Measurements from ENCODE around the gene TPSAB1. TPM values are rescaled to one million over a fixed set of nuclear protein-coding genes. Genes with fewer than 3 reads are reported as not detected.

Gene TPSAB1
- total RNA-seq, 1 experiment from 2014 or later, result not detected

GRCh38 chr16:1220098-1220728 lies 20.3 kb upstream of the TPSAB1 start:
- BruUV-seq (replicated peaks), result no TSS peak
- Mint-ChIP-seq H3K4me1 (ENCODE audit: low read depth, unreplicated experiment) (no peaks in the 10 kb centered on the region), H3K27ac (ENCODE audit: unreplicated experiment) (no peak overlapping the region), H3K27me3 (ENCODE audit: insufficient read depth, unreplicated experiment) (peaks cover 2% of the 10 kb centered on the region), H3K4me3 (ENCODE audit: unreplicated experiment) (no peak overlapping the region), H3K36me3 (ENCODE audit: insufficient read depth, unreplicated experiment) (no peaks in the 10 kb centered on the region), H3K9me3 (ENCODE audit: unreplicated experiment) (no peaks in the 10 kb centered on the region)
- Histone ChIP-seq H3K4me3 (ENCODE audit: low read depth, low read length) (no peak overlapping the region), H3K36me3 (ENCODE audit: control insufficient read depth, insufficient read depth, low read length) (no peaks in the 10 kb centered on the region), H3K27me3 (replicated peaks; ENCODE audit: control insufficient read depth, insufficient read depth, low read length) (no peaks in the 10 kb centered on the region), H3K4me1 (no peaks in the 10 kb centered on the region), H3K9me3 (no peaks in the 10 kb centered on the region)
- DNase-seq, result no peak
- POLR2A ChIA-PET, result no interaction called here
- intact Hi-C loops (cut with micrococcal nuclease; ENCODE audit: unreplicated experiment), result no loop called here
- CTCF ChIA-PET, result no interaction called here
- TF ChIP-seq CTCF (IDR thresholded peaks at IDR 0.05; ENCODE audit: insufficient read depth in 1 of 2, low read depth in 1 of 2, low read length in 1 of 2, severe bottlenecking in 1 of 2, unreplicated experiment in 1 of 2), result no peak

- TF ChIP-seq CTCF (IDR thresholded peaks at IDR 0.05; ENCODE audit: insufficient read depth in 1 of 2, low read depth in 1 of 2, low read length in 1 of 2, severe bottlenecking in 1 of 2, unreplicated experiment in 1 of 2), result no peak
- no TSS peak for BruUV-seq (replicated peaks)
- Mint-ChIP-seq H3K4me3 (ENCODE audit: unreplicated experiment) (no peak overlapping the region), H3K9me3 (ENCODE audit: unreplicated experiment) (no peaks in the 10 kb centered on the region), H3K4me1 (ENCODE audit: low read depth, unreplicated experiment) (no peaks in the 10 kb centered on the region), H3K27me3 (ENCODE audit: insufficient read depth, unreplicated experiment) (peaks cover 2% of the 10 kb centered on the region), H3K36me3 (ENCODE audit: insufficient read depth, unreplicated experiment) (no peaks in the 10 kb centered on the region), H3K27ac (ENCODE audit: unreplicated experiment) (no peak overlapping the region)
- ChIA-PET CTCF (no interaction called here), POLR2A (no interaction called here)
- Histone ChIP-seq H3K4me1 (no peaks in the 10 kb centered on the region), H3K36me3 (ENCODE audit: control insufficient read depth, insufficient read depth, low read length) (no peaks in the 10 kb centered on the region), H3K27me3 (replicated peaks; ENCODE audit: control insufficient read depth, insufficient read depth, low read length) (no peaks in the 10 kb centered on the region), H3K4me3 (ENCODE audit: low read depth, low read length) (no peak overlapping the region), H3K9me3 (no peaks in the 10 kb centered on the region)
- no peak for DNase-seq
- intact Hi-C loops (cut with micrococcal nuclease; ENCODE audit: unreplicated experiment), result no loop called here
Observed at GRCh38 chr16:1220841-1221627, 19.5 kb upstream of the TPSAB1 start.

DNA sequence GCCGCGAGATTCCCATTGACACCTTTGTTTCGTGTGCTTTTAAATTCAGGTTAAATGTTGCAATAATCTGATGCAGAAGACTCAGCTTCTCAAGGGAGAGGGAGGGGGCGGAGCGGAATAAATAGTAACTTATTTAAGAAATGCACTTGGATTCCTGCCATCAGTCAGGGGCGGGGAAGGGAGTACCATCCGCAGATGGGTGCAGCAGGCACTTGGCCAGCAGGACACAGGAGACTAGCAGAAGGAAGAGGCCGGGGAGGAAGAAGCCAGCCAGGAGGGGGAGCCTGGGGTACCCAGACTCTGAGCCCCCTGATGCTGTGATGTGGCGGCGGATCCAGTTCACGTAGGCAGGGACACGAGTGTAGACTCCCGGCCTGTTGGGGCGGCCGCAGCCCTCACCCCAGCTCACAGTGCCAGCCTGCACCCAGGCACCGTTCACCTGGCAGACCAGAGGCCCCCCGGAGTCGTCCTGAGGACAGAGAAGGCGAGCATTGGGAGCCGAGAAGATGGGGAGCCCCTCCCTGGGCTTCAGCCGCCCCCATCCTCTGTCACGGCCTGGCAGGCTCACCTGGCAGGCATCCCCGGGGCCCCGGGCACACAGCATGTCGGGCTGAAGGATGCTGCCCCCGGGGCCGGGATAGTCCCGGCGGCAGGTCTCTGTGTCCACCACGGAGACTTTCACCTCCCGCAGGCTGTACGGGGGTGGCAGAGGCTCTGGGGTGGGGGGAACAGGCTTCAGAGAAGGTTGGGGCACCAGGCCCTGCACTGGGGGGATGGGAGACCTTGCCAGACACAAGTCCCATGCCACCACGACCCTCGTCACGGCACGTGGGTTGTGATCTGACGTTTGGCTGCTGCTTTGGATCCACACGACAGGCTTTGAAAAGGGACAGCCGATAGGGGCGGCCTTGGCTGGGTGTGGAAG lies 18.6 kb upstream of the TPSAB1 start:
- H3K4me1 Mint-ChIP-seq (ENCODE audit: low read depth, unreplicated experiment), result no peaks in the 10 kb centered on the region
- ChIA-PET POLR2A (no interaction called here), CTCF (no interaction called here)
- DNase-seq, result no peak
- intact Hi-C loops (cut with micrococcal nuclease; ENCODE audit: unreplicated experiment), result no loop called here
- H3K9me3 Mint-ChIP-seq (ENCODE audit: unreplicated experiment), result no peaks in the 10 kb centered on the region
- TF ChIP-seq CTCF (IDR thresholded peaks at IDR 0.05; ENCODE audit: insufficient read depth in 1 of 2, low read depth in 1 of 2, low read length in 1 of 2, severe bottlenecking in 1 of 2, unreplicated experiment in 1 of 2), result no peak
- no peak overlapping the region for H3K27ac Mint-ChIP-seq (ENCODE audit: unreplicated experiment)
- peaks cover 2% of the 10 kb centered on the region for H3K27me3 Mint-ChIP-seq (ENCODE audit: insufficient read depth, unreplicated experiment)
- BruUV-seq (replicated peaks), result no TSS peak
- H3K36me3 Mint-ChIP-seq (ENCODE audit: insufficient read depth, unreplicated experiment), result no peaks in the 10 kb centered on the region
- H3K4me3 ChIP-seq (ENCODE audit: low read depth, low read length), result no peak overlapping the region
- H3K36me3 ChIP-seq (ENCODE audit: control insufficient read depth, insufficient read depth, low read length), result no peaks in the 10 kb centered on the region
- no peaks in the 10 kb centered on the region for H3K9me3 ChIP-seq
- H3K27me3 ChIP-seq (replicated peaks; ENCODE audit: control insufficient read depth, insufficient read depth, low read length), result no peaks in the 10 kb centered on the region
- H3K4me3 Mint-ChIP-seq (ENCODE audit: unreplicated experiment), result no peak overlapping the region
- no peaks in the 10 kb centered on the region for H3K4me1 ChIP-seq

Data from Caco-2 (cell line).